Vagina (tissue), 2 donors: Measurements from ENCODE around the gene RTN1. TPM values are rescaled to one million over a fixed set of nuclear protein-coding genes. Genes with fewer than 3 reads are reported as not detected.

ENCODE experiments used
- DNase-seq, 2 donors: peaks; one replicate each; pipeline ENCODE4 v3.0.0-alpha.2; 2017; ENCODE audit errors: extremely low spot score in 2 of 2
- H3K27ac ChIP-seq: fragments of 200-600 bp; sonication (generic); one replicate; pipeline ENCODE4 v1.5.1; 2019
- H3K27me3 ChIP-seq: fragments of 200-600 bp; sonication (generic); one replicate; pipeline ENCODE4 v1.5.1; 2019
- H3K36me3 ChIP-seq, 2 donors: fragments of 200-600 bp; sonication (generic); one replicate each; pipeline ENCODE4 v1.5.1; 2017 to 2019
- H3K4me1 ChIP-seq: fragments of 200-600 bp; sonication (generic); one replicate; pipeline ENCODE4 v1.5.1; 2019
- H3K4me3 ChIP-seq, 2 donors: fragments of 200-600 bp; sonication (generic); 1 replicate in 1 of 2; 2 replicates in 1 of 2; pipeline ENCODE4 v1.5.1; 2016 to 2019
- H3K9me3 ChIP-seq: fragments of 200-600 bp; sonication (generic); one replicate; pipeline ENCODE4 v1.5.1; 2019
- CTCF ChIP-seq, 3 experiments: fragments of 450-650 bp in 2 of 3; fragments of 200-600 bp in 1 of 3; sonication (generic) in 1 of 3; IDR thresholded peaks; one replicate each; pipeline ENCODE4 v1.5.1; 2017 to 2019; ENCODE audit warnings: antibody characterized with exemption in 3 of 3, mild to moderate bottlenecking in 2 of 3, moderate library complexity in 2 of 3
- POLR2A ChIP-seq, 2 donors: fragments of 450-650 bp; IDR thresholded peaks; one replicate each; pipeline ENCODE4 v1.6.1; 2017; ENCODE audit warnings: antibody characterized with exemption in 2 of 2, mild to moderate bottlenecking in 2 of 2, moderate library complexity in 2 of 2
- POLR2AphosphoS5 ChIP-seq, 2 donors: sonication (generic); formaldehyde crosslinking; IDR thresholded peaks; one replicate each; pipeline ENCODE4 v1.9.0; 2017; ENCODE audit warnings: antibody characterized with exemption in 2 of 2, mild to moderate bottlenecking in 2 of 2, low read depth in 1 of 2; ENCODE audit not compliant: insufficient read depth in 1 of 2
- intact Hi-C: fragments of 100-400 bp; cut with DNase I; formaldehyde crosslinking; loops from one replicate; pipeline ENCODE4 v1.15.1; 2023
- total RNA-seq: library from RNA; depleted of rRNA; stranded (reverse); fragments of >200 nt; gene quantifications from one replicate; pipeline ENCODE4 v1.2.3, GENCODE V29; 2016

Gene RTN1
- total RNA-seq, 1 donor from 2014 or later, result 24.8 TPM

DNA sequence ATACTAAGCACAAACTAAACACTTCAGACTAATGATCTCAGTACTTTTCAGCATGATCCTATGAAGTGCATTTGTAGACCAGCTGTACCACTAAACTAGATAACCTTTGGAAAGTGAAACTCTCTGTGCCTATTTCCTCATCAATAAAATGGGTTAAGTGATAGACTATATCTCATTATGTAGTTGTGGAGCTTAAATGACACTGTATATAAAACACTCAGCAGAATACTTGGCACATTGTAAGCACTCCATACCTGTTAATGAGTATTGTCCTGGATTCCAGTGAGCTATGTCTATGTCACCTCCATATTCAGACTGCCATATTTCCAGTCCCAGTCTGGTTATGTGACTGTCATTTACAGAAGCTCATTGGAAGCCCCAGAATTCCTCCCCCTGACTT lies 44.4 kb downstream of the RTN1 start:
- H3K36me3 ChIP-seq, result no peaks in the 10 kb centered on the region
- H3K9me3 ChIP-seq, result no peaks in the 10 kb centered on the region
- intact Hi-C loops, result no loop called here
- H3K27ac ChIP-seq, result no peak overlapping the region
- H3K4me1 ChIP-seq, result no peaks in the 10 kb centered on the region
- H3K4me3 ChIP-seq, result no peak overlapping the region
- no peaks in the 10 kb centered on the region for H3K27me3 ChIP-seq
- no peak for TF ChIP-seq CTCF (IDR thresholded peaks at IDR 0.05)
- no peak for TF ChIP-seq POLR2AphosphoS5 (IDR thresholded peaks at IDR 0.05; ENCODE audit: insufficient read depth in 1 of 2, low read depth in 1 of 2)
- TF ChIP-seq POLR2A (IDR thresholded peaks at IDR 0.05), result no peak
- DNase-seq, result no peak

GRCh38 chr14:59823179-59823578 lies 47.4 kb downstream of the RTN1 start:
- H3K27ac ChIP-seq, result no peak overlapping the region
- no peaks in the 10 kb centered on the region for H3K27me3 ChIP-seq
- TF ChIP-seq CTCF (IDR thresholded peaks at IDR 0.05), result no peak
- TF ChIP-seq POLR2A (IDR thresholded peaks at IDR 0.05), result no peak
- no peak for TF ChIP-seq POLR2AphosphoS5 (IDR thresholded peaks at IDR 0.05; ENCODE audit: insufficient read depth in 1 of 2, low read depth in 1 of 2)
- no peaks in the 10 kb centered on the region for H3K9me3 ChIP-seq
- H3K4me1 ChIP-seq, result no peaks in the 10 kb centered on the region
- H3K4me3 ChIP-seq, result no peak overlapping the region
- no peak for DNase-seq
- intact Hi-C loops, result no loop called here
- no peaks in the 10 kb centered on the region for H3K36me3 ChIP-seq

DNA sequence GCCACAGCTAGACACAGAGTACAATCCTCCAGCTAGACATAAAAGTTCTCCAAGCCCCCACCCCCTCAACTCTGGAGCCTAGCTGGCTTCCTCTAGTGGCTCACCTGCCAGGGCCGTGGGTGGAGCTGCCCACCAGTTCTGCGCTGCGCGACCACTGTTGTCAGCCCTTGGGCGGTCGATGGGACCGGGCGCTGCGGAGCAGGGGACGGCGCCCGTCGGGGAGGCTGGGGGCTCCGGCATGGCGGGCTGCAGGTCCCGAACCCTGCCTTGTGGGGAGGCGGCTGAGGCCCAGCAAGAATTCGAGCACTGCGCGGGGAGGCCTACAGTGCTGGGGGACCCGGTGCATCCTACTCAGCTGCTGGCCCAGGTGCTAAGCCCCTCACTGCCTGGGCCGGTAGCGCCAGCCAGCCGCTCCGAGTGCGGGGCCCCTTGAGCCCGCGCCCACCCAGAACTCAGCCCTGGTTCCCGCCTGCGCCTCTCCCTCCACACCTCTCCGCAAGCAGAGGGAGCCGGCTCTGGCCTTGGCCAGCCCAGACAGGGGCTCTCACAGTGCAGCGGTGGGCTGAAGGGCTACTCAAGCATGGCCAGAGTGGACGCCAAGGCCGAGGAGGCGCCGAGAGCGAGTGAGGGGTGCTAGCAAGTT lies 51.0 kb downstream of the RTN1 start:
- H3K36me3 ChIP-seq, result no peaks in the 10 kb centered on the region
- H3K9me3 ChIP-seq, result no peaks in the 10 kb centered on the region
- intact Hi-C loops, result no loop called here
- TF ChIP-seq POLR2AphosphoS5 (IDR thresholded peaks at IDR 0.05; ENCODE audit: insufficient read depth in 1 of 2, low read depth in 1 of 2) (no peak), POLR2A (IDR thresholded peaks at IDR 0.05) (no peak), CTCF (IDR thresholded peaks at IDR 0.05) (no peak)
- H3K27ac ChIP-seq, result no peak overlapping the region
- no peaks in the 10 kb centered on the region for H3K27me3 ChIP-seq
- no peak overlapping the region for H3K4me3 ChIP-seq
- DNase-seq, result no peak
- H3K4me1 ChIP-seq, result no peaks in the 10 kb centered on the region

- intact Hi-C loops, result no loop called here
- no peak for DNase-seq
- no peak overlapping the region for H3K4me3 ChIP-seq
- no peaks in the 10 kb centered on the region for H3K36me3 ChIP-seq
- no peak overlapping the region for H3K27ac ChIP-seq
- TF ChIP-seq POLR2A (IDR thresholded peaks at IDR 0.05) (no peak), POLR2AphosphoS5 (IDR thresholded peaks at IDR 0.05; ENCODE audit: insufficient read depth in 1 of 2, low read depth in 1 of 2) (no peak)
- H3K4me1 ChIP-seq, result no peaks in the 10 kb centered on the region
- no peaks in the 10 kb centered on the region for H3K27me3 ChIP-seq
- no peaks in the 10 kb centered on the region for H3K9me3 ChIP-seq
Measured at GRCh38 chr14:59816941-59817340, 53.6 kb downstream of the RTN1 start.

- Histone ChIP-seq H3K4me1 (no peaks in the 10 kb centered on the region), H3K36me3 (no peaks in the 10 kb centered on the region), H3K4me3 (no peak overlapping the region), H3K9me3 (no peaks in the 10 kb centered on the region), H3K27ac (no peak overlapping the region), H3K27me3 (no peaks in the 10 kb centered on the region)
- no peak for DNase-seq
- TF ChIP-seq POLR2A (IDR thresholded peaks at IDR 0.05) (no peak), POLR2AphosphoS5 (IDR thresholded peaks at IDR 0.05; ENCODE audit: insufficient read depth in 1 of 2, low read depth in 1 of 2) (no peak), CTCF (IDR thresholded peaks at IDR 0.05) (no peak)
- intact Hi-C loops, result no loop called here
Measured at GRCh38 chr14:59814988-59815387, 55.6 kb downstream of the RTN1 start.
